Natural killer cell (primary cell): ENCODE data around the gene FALEC. TPM values are rescaled to one million over a fixed set of nuclear protein-coding genes. Genes with fewer than 3 reads are reported as not detected.

ENCODE experiments used
- ATAC-seq, 3 donors: fragments of 150-1000 bp in 2 of 3; fragments of 200-7000 bp in 1 of 3; cut with Tn5 transposase; 1 replicate in 1 of 3; 2 replicates in 2 of 3; pipeline ENCODE4 v1.10.0; 2021; ENCODE audit warnings: mild to moderate bottlenecking in 2 of 3, moderate library complexity in 2 of 3
- DNase-seq, 2 donors: peaks; one replicate each; pipeline versions ENCODE4 v3.0.0 to v3.0.0-alpha.2; 2013 to 2021; ENCODE audit warnings: mixed read lengths in 1 of 2
- H3K27ac ChIP-seq: one replicate; pipeline ENCODE4 v1.5.1; 2013; ENCODE audit warnings: mild to moderate bottlenecking, low read length
- H3K27me3 ChIP-seq: one replicate; pipeline ENCODE4 v1.6.1; 2013; ENCODE audit warnings: low read length; ENCODE audit not compliant: control insufficient read depth, insufficient read depth
- H3K36me3 ChIP-seq: one replicate; pipeline ENCODE4 v1.6.1; 2013; ENCODE audit warnings: low read length; ENCODE audit not compliant: control insufficient read depth, insufficient read depth
- H3K4me1 ChIP-seq: one replicate; pipeline ENCODE4 v1.6.1; 2013; ENCODE audit warnings: low read length; ENCODE audit not compliant: control insufficient read depth, insufficient read depth
- H3K4me3 ChIP-seq: one replicate; pipeline ENCODE4 v1.5.1; 2013; ENCODE audit warnings: low read length
- H3K9me3 ChIP-seq: one replicate; pipeline ENCODE4 v1.6.1; 2013; ENCODE audit warnings: low read length; ENCODE audit not compliant: control insufficient read depth, insufficient read depth
- H3K27ac Mint-ChIP-seq, 2 donors: one replicate each; pipeline ENCODE4 v1.8.0; 2022; ENCODE audit warnings: mild to moderate bottlenecking in 2 of 2, mixed read lengths in 2 of 2, moderate library complexity in 1 of 2
- H3K27me3 Mint-ChIP-seq, 2 donors: one replicate each; pipeline ENCODE4 v1.8.0; 2022; ENCODE audit warnings: low read depth in 2 of 2, mixed read lengths in 2 of 2
- H3K36me3 Mint-ChIP-seq: one replicate; pipeline ENCODE4 v1.8.0; 2022; ENCODE audit warnings: mixed read lengths
- H3K4me1 Mint-ChIP-seq, 2 donors: one replicate each; pipeline ENCODE4 v1.8.0; 2022; ENCODE audit warnings: mixed read lengths in 2 of 2
- H3K4me3 Mint-ChIP-seq: one replicate; pipeline ENCODE4 v1.8.0; 2022; ENCODE audit warnings: mild to moderate bottlenecking, moderate library complexity, mixed read lengths
- H3K9me3 Mint-ChIP-seq, 2 donors: one replicate each; pipeline ENCODE4 v1.8.0; 2022; ENCODE audit warnings: mixed read lengths in 2 of 2
- WGBS: methylation state at CpG from one replicate; pipeline ENCODE4 v1.1.7; 2013; ENCODE audit warnings: missing lambda C conversion rate; ENCODE audit not compliant: insufficient coverage; 5-methylcytosine and 5-hydroxymethylcytosine counted together
- intact Hi-C: fragments of 100-400 bp; cut with micrococcal nuclease; formaldehyde crosslinking; loops from one replicate; pipeline ENCODE4 v1.14.2; 2022
- total RNA-seq, 4 donors: library from RNA; stranded (reverse); fragments of 120-200 nt in 1 of 4; gene quantifications; one replicate each; pipeline versions ENCODE4 v1.2.3 to v1.2.4, GENCODE V29; 2013 to 2022
- TF ChIP-seq, protein P1 (sequence below): fragments of 200-600 bp; IDR thresholded peaks from one replicate; pipeline ENCODE4 v1.8.0; 2022; ENCODE audit warnings: antibody characterized with exemption

Gene FALEC
- total RNA-seq, 3 donors from 2014 or later (not counting 1 experiment from before 2014, with no cell fraction given), result not detected

- H3K36me3 Mint-ChIP-seq, result no peaks in the 10 kb centered on the region
- Histone ChIP-seq H3K4me3 (no peak overlapping the region), H3K27me3 (no peaks in the 10 kb centered on the region), H3K27ac (no peak overlapping the region), H3K4me1 (no peaks in the 10 kb centered on the region), H3K9me3 (no peaks in the 10 kb centered on the region), H3K36me3 (no peaks in the 10 kb centered on the region)
- no peak for ATAC-seq
- H3K4me3 Mint-ChIP-seq, result no peak overlapping the region
- intact Hi-C loops, result no loop called here
- H3K4me1 Mint-ChIP-seq, result no peaks in the 10 kb centered on the region
- WGBS, result 93% methylated on average over 12 of the region's 14 CpGs
- TF ChIP-seq, protein P1, sequence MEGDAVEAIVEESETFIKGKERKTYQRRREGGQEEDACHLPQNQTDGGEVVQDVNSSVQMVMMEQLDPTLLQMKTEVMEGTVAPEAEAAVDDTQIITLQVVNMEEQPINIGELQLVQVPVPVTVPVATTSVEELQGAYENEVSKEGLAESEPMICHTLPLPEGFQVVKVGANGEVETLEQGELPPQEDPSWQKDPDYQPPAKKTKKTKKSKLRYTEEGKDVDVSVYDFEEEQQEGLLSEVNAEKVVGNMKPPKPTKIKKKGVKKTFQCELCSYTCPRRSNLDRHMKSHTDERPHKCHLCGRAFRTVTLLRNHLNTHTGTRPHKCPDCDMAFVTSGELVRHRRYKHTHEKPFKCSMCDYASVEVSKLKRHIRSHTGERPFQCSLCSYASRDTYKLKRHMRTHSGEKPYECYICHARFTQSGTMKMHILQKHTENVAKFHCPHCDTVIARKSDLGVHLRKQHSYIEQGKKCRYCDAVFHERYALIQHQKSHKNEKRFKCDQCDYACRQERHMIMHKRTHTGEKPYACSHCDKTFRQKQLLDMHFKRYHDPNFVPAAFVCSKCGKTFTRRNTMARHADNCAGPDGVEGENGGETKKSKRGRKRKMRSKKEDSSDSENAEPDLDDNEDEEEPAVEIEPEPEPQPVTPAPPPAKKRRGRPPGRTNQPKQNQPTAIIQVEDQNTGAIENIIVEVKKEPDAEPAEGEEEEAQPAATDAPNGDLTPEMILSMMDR, result no peak
- H3K9me3 Mint-ChIP-seq, result no peaks in the 10 kb centered on the region
- no peaks in the 10 kb centered on the region for H3K27me3 Mint-ChIP-seq
- no peak overlapping the region for H3K27ac Mint-ChIP-seq
- DNase-seq, result no peak
Observed at GRCh38 chr1:150535511-150536287, 20.1 kb downstream of the FALEC start.

DNA sequence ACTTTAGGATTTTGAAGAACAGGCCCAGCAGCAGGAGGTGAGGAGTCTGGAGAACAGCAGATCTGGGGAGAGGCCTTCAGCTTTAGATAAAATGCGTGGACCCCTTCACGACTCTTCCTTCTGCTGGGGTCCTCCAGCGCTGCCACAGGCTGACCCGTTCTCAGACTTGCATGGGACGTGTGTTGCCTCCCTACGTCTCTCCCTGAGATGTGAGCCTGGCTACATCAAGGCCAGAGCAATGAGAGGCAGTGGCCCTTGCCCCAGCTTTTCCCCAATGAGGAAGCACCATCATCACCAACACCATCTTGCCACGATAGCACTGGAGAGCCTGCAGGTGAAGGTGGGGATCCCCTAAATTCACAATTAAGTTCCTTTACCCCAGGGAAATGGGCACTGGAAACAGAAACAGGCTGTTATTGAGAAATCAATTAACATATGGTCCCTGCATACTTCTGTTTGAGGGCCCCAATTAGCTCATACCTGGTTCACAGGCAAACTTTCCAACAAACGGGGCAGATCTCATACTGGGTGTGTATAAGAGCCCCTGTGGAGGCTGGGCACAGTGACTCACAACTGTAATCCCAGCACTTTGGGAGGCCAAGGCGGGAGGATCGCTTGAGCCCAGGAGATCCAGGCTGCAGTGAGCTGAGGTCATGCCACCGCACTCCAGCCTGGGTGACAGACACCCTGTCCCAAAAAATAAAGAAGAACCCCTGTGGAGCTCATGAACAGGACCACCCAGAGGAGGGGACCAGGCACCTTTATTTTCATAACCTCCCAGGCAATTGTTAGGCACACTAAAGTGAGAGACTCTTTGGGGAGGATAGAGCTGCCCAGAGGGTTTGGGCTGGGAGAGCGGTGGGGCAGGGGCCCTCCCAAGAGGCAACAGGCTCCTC is 21.5 kb downstream of the FALEC start:
- Mint-ChIP-seq H3K9me3 (no peaks in the 10 kb centered on the region), H3K4me1 (no peaks in the 10 kb centered on the region), H3K36me3 (no peaks in the 10 kb centered on the region), H3K27me3 (no peaks in the 10 kb centered on the region), H3K4me3 (no peak overlapping the region), H3K27ac (no peak overlapping the region)
- TF ChIP-seq, protein P1, result no peak
- no peak overlapping the region for H3K4me3 ChIP-seq
- no peak for DNase-seq
- no peak overlapping the region for H3K27ac ChIP-seq
- no peaks in the 10 kb centered on the region for H3K4me1 ChIP-seq
- intact Hi-C loops, result no loop called here
- no peak for ATAC-seq
- H3K9me3 ChIP-seq, result no peaks in the 10 kb centered on the region
- WGBS, result 92% methylated on average over 12 of the region's 12 CpGs
- H3K36me3 ChIP-seq, result no peaks in the 10 kb centered on the region
- no peaks in the 10 kb centered on the region for H3K27me3 ChIP-seq

GRCh38 chr1:150537732-150538684 is 22.5 kb downstream of the FALEC start:
- Mint-ChIP-seq H3K9me3 (no peaks in the 10 kb centered on the region), H3K4me3 (no peak overlapping the region), H3K27me3 (no peaks in the 10 kb centered on the region), H3K27ac (no peak overlapping the region), H3K4me1 (no peaks in the 10 kb centered on the region), H3K36me3 (no peaks in the 10 kb centered on the region)
- Histone ChIP-seq H3K27me3 (no peaks in the 10 kb centered on the region), H3K27ac (no peak overlapping the region), H3K4me3 (no peak overlapping the region), H3K36me3 (no peaks in the 10 kb centered on the region), H3K9me3 (no peaks in the 10 kb centered on the region), H3K4me1 (no peaks in the 10 kb centered on the region)
- DNase-seq (no peak), ATAC-seq (no peak)
- TF ChIP-seq, protein P1, result no peak
- 90% methylated on average over 17 of the region's 17 CpGs for WGBS
- intact Hi-C loops, result no loop called here
